HepG2 (cell line): Measurements from ENCODE around the gene NUDCD2. TPM values are rescaled to one million over a fixed set of nuclear protein-coding genes. Genes with fewer than 3 reads are reported as not detected.
A peak's percentile ranks its signal among the peaks of the same experiment; 100 is the strongest.

Source experiments
- ARNT ChIP-seq: fragments of 450-650 bp; IDR thresholded peaks from 2 replicates; pipeline ENCODE4 v1.6.1; 2017
- CENPT ChIP-seq: sonication (generic); formaldehyde crosslinking; IDR thresholded peaks from 2 replicates; pipeline ENCODE4 v1.8.0; 2022; ENCODE audit warnings: low read depth, mild to moderate bottlenecking, moderate library complexity, missing genetic modification reagents
- HDAC6 ChIP-seq: fragments of 200-600 bp; sonication (generic); IDR thresholded peaks from 2 replicates; pipeline ENCODE4 v1.7.0; 2017; ENCODE audit warnings: mild to moderate bottlenecking, antibody characterized with exemption, low read length, low read depth
- MZF1 ChIP-seq: sonication (generic); formaldehyde crosslinking; IDR thresholded peaks from 2 replicates; pipeline ENCODE4 v1.8.1; 2023; ENCODE audit warnings: mild to moderate bottlenecking, missing genetic modification reagents, borderline replicate concordance
- NR3C1 ChIP-seq: sonication (generic); formaldehyde crosslinking; IDR thresholded peaks from 2 replicates; pipeline ENCODE4 v1.4.0; 2020; ENCODE audit warnings: missing genetic modification reagents
- RBFOX2 ChIP-seq: fragments of 200-400 bp; formaldehyde crosslinking; IDR thresholded peaks from 2 replicates; pipeline ENCODE4 v1.6.1; 2017; ENCODE audit warnings: low read depth, mild to moderate bottlenecking, low read length
- REL ChIP-seq: sonication (generic); formaldehyde crosslinking; conservative IDR thresholded peaks from 2 replicates; pipeline ENCODE4 v1.8.0; 2022; ENCODE audit warnings: mild to moderate bottlenecking, missing genetic modification reagents, moderate library complexity
- SRSF1 ChIP-seq: fragments of 200-400 bp; formaldehyde crosslinking; optimal IDR thresholded peaks from 2 replicates; pipeline ENCODE3; 2017; ENCODE audit warnings: mild to moderate bottlenecking, low read depth, low read length, moderate library complexity
- TAF15 ChIP-seq: fragments of 200-400 bp; formaldehyde crosslinking; IDR thresholded peaks from one replicate; pipeline ENCODE4 v1.6.1; 2018; ENCODE audit warnings: mild to moderate bottlenecking, low read depth, low read length; ENCODE audit not compliant: poor library complexity, severe bottlenecking
- ZNF253 ChIP-seq: sonication (generic); formaldehyde crosslinking; IDR thresholded peaks from 2 replicates; pipeline ENCODE4 v1.8.0; 2022; ENCODE audit warnings: mild to moderate bottlenecking, missing genetic modification reagents, borderline replicate concordance
- ZNF264 ChIP-seq: sonication (generic); formaldehyde crosslinking; IDR thresholded peaks from 2 replicates; pipeline ENCODE4 v1.4.0; 2020; ENCODE audit warnings: missing genetic modification reagents
- ZNF383 ChIP-seq: sonication (generic); formaldehyde crosslinking; IDR thresholded peaks from 2 replicates; pipeline ENCODE4 v1.4.0; 2020; ENCODE audit warnings: missing genetic modification reagents, mild to moderate bottlenecking, borderline replicate concordance
- ZNF672 ChIP-seq: sonication (generic); formaldehyde crosslinking; IDR thresholded peaks from 2 replicates; pipeline ENCODE4 v1.8.1; 2022; ENCODE audit warnings: missing genetic modification reagents
- ZNF724P ChIP-seq: sonication (generic); formaldehyde crosslinking; IDR thresholded peaks from 2 replicates; pipeline ENCODE4 v1.8.0; 2022; ENCODE audit warnings: missing genetic modification reagents, borderline replicate concordance
- ZNF746 ChIP-seq: sonication (generic); formaldehyde crosslinking; IDR thresholded peaks from 2 replicates; pipeline ENCODE4 v1.8.0; 2022; ENCODE audit warnings: mild to moderate bottlenecking, missing genetic modification reagents
- ZNF780A ChIP-seq: sonication (generic); formaldehyde crosslinking; IDR thresholded peaks from 2 replicates; pipeline ENCODE4 v1.8.0; 2022; ENCODE audit warnings: mild to moderate bottlenecking, missing genetic modification reagents, moderate library complexity
- polyA plus RNA-seq, 8 experiments: library from polyadenylated mRNA; depleted of rRNA in 3 of 8; stranded (reverse) in 7 of 8; unstranded in 1 of 8; fragments of >200 nt; fragmentation: Illumina TruSeq in 4 of 8; extraction: Trizol in 4 of 8; gene quantifications; 2 replicates each; pipeline versions ENCODE4 v1.2.1 to v1.2.3, GENCODE V29; 2011 to 2016; ENCODE audit warnings: low read depth in 4 of 8, missing spikeins in 1 of 8, mixed read lengths in 1 of 8; ENCODE audit not compliant: insufficient read depth in 1 of 8
- total RNA-seq, 5 experiments: library from RNA; depleted of rRNA; stranded (reverse); fragments of >200 nt; fragmentation: Illumina TruSeq; extraction: Trizol; gene quantifications; 2 replicates each; pipeline ENCODE4 v1.2.3, GENCODE V29; 2016; ENCODE audit warnings: low read depth in 1 of 5
- TF ChIP-seq, protein P1 (sequence below): sonication (generic); formaldehyde crosslinking; IDR thresholded peaks from 2 replicates; pipeline ENCODE4 v1.4.0; 2020; ENCODE audit warnings: missing genetic modification reagents, borderline replicate concordance
- TF ChIP-seq, protein P2 (sequence below): sonication (generic); formaldehyde crosslinking; IDR thresholded peaks from 2 replicates; pipeline ENCODE4 v1.4.0; 2020; ENCODE audit warnings: missing genetic modification reagents
- TF ChIP-seq, protein P3 (sequence below): sonication (generic); formaldehyde crosslinking; IDR thresholded peaks from 2 replicates; pipeline ENCODE4 v1.8.1; 2023; ENCODE audit warnings: mild to moderate bottlenecking, missing genetic modification reagents
- TF ChIP-seq, protein P4 (sequence below): sonication (generic); formaldehyde crosslinking; IDR thresholded peaks from 2 replicates; pipeline ENCODE4 v1.5.0; 2020; ENCODE audit warnings: missing genetic modification reagents, mild to moderate bottlenecking, borderline replicate concordance
- TF ChIP-seq, protein P5 (sequence below): sonication (generic); formaldehyde crosslinking; IDR thresholded peaks from 2 replicates; pipeline ENCODE4 v1.4.0; 2020; ENCODE audit warnings: missing genetic modification reagents

Gene NUDCD2
- total and polyA plus RNA-seq, 2 of the 13 experiments (the other 11 are each of a cell fraction or from before 2014, with no cell fraction given), result 14.8 to 39.2 TPM

DNA sequence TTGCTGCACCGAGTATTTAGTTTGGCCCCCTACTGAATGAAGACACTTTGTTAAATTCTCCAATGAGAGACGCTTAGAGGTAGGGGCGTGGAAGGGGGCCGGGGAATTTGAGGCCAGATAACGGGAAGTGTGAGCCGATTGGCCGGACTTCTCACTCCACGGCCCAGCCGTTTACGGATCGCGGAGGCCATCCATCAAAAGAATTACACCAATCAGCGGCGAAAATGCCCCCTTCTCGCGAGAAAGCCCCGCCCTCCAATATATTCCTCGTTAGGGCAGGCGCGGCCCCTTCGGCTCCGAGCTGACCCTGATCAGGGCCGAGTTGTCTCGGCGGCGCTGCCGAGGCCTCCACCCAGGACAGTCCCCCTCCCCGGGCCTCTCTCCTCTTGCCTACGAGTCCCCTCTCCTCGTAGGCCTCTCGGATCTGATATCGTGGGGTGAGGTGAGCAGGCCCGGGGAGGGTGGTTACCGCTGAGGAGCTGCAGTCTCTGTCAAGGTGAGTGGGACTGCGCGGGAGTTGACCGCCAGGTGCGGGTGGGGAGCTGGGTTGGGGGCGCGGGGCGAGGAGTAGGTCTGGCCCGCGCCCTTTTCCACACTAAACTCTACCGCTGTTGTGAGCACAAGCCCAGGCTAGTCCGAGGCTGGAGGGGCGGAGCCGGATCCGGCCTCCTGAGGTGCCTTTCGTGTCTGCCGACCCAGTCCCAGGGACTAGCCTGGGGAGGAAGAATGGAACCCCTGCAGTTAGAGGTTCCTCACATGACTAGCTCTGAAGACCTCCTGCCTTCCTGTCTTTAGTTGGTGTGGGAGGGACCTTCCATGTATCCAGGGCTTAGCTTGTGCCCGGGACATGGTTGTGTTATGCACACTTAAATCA lies 22.4 kb downstream of the NUDCD2 start, which contains the start of gene CCNG1 (continued):
- TF ChIP-seq ZNF724P (no peak), RBFOX2 (peak; percentile 98), NR3C1 (CRISPR knock-in tag) (no peak), TAF15 (no peak), ZNF383 (CRISPR knock-in tag) (no peak), SRSF1 (peak; percentile 44), ARNT (no peak), ZNF780A (CRISPR knock-in tag) (no peak), REL (CRISPR knock-in tag) (no peak), ZNF672 (no peak), CENPT (no peak), MZF1 (no peak), ZNF253 (no peak), ZNF264 (CRISPR knock-in tag) (peak; percentile 20; the same call in 1 of the 2 replicates), ZNF746 (CRISPR knock-in tag) (no peak), HDAC6 (no peak)
- TF ChIP-seq, protein P1, sequence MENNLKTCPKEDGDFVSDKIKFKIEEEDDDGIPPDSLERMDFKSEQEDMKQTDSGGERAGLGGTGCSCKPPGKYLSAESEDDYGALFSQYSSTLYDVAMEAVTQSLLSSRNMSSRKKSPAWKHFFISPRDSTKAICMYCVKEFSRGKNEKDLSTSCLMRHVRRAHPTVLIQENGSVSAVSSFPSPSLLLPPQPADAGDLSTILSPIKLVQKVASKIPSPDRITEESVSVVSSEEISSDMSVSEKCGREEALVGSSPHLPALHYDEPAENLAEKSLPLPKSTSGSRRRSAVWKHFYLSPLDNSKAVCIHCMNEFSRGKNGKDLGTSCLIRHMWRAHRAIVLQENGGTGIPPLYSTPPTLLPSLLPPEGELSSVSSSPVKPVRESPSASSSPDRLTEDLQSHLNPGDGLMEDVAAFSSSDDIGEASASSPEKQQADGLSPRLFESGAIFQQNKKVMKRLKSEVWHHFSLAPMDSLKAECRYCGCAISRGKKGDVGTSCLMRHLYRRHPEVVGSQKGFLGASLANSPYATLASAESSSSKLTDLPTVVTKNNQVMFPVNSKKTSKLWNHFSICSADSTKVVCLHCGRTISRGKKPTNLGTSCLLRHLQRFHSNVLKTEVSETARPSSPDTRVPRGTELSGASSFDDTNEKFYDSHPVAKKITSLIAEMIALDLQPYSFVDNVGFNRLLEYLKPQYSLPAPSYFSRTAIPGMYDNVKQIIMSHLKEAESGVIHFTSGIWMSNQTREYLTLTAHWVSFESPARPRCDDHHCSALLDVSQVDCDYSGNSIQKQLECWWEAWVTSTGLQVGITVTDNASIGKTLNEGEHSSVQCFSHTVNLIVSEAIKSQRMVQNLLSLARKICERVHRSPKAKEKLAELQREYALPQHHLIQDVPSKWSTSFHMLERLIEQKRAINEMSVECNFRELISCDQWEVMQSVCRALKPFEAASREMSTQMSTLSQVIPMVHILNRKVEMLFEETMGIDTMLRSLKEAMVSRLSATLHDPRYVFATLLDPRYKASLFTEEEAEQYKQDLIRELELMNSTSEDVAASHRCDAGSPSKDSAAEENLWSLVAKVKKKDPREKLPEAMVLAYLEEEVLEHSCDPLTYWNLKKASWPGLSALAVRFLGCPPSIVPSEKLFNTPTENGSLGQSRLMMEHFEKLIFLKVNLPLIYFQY (CRISPR knock-in tag), result peak; percentile 61; the same call in 1 of the 2 replicates
- TF ChIP-seq, protein P2, sequence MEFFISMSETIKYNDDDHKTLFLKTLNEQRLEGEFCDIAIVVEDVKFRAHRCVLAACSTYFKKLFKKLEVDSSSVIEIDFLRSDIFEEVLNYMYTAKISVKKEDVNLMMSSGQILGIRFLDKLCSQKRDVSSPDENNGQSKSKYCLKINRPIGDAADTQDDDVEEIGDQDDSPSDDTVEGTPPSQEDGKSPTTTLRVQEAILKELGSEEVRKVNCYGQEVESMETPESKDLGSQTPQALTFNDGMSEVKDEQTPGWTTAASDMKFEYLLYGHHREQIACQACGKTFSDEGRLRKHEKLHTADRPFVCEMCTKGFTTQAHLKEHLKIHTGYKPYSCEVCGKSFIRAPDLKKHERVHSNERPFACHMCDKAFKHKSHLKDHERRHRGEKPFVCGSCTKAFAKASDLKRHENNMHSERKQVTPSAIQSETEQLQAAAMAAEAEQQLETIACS (CRISPR knock-in tag), result no peak
- TF ChIP-seq, protein P3, sequence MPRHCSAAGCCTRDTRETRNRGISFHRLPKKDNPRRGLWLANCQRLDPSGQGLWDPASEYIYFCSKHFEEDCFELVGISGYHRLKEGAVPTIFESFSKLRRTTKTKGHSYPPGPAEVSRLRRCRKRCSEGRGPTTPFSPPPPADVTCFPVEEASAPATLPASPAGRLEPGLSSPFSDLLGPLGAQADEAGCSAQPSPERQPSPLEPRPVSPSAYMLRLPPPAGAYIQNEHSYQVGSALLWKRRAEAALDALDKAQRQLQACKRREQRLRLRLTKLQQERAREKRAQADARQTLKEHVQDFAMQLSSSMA, result peak; percentile 82; the same call in 1 of the 2 replicates
- TF ChIP-seq, protein P4, sequence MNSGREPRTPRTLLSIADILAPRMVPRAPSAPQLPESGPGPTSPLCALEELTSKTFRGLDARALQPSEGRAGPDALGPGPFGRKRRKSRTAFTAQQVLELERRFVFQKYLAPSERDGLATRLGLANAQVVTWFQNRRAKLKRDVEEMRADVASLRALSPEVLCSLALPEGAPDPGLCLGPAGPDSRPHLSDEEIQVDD, result no peak
- TF ChIP-seq, protein P5, sequence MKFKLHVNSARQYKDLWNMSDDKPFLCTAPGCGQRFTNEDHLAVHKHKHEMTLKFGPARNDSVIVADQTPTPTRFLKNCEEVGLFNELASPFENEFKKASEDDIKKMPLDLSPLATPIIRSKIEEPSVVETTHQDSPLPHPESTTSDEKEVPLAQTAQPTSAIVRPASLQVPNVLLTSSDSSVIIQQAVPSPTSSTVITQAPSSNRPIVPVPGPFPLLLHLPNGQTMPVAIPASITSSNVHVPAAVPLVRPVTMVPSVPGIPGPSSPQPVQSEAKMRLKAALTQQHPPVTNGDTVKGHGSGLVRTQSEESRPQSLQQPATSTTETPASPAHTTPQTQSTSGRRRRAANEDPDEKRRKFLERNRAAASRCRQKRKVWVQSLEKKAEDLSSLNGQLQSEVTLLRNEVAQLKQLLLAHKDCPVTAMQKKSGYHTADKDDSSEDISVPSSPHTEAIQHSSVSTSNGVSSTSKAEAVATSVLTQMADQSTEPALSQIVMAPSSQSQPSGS (CRISPR knock-in tag), result peak; percentile 40; the same call in 1 of the 2 replicates
